Sigmoid colon (tissue), 7 donors: ENCODE data around the gene GTF3C2. TPM values are rescaled to one million over a fixed set of nuclear protein-coding genes. Genes with fewer than 3 reads are reported as not detected.

ENCODE experiments used
- DNase-seq: peaks from one replicate; pipeline ENCODE4 v3.0.0-alpha.2; 2019
- H3K27ac ChIP-seq, 4 donors: fragments of 200-600 bp; sonication (generic); one replicate each; pipeline ENCODE4 v1.5.1; 2016 to 2019; ENCODE audit warnings: mild to moderate bottlenecking in 1 of 4
- H3K27me3 ChIP-seq, 3 donors: fragments of 200-600 bp; sonication (generic); one replicate each; pipeline ENCODE4 v1.5.1; 2019; ENCODE audit warnings: mild to moderate bottlenecking in 1 of 3
- H3K36me3 ChIP-seq, 4 donors: fragments of 200-600 bp; sonication (generic); one replicate each; pipeline ENCODE4 v1.5.1; 2016 to 2019
- H3K4me1 ChIP-seq, 4 donors: fragments of 200-600 bp; sonication (generic); one replicate each; pipeline ENCODE4 v1.5.1; 2017 to 2019
- H3K4me3 ChIP-seq, 4 donors: fragments of 200-600 bp; sonication (generic); one replicate each; pipeline ENCODE4 v1.5.1; 2017 to 2019; ENCODE audit warnings: mild to moderate bottlenecking in 2 of 4, moderate library complexity in 1 of 4
- H3K9me3 ChIP-seq, 4 donors: fragments of 200-600 bp in 3 of 4; sonication (generic) in 3 of 4; one replicate each; pipeline versions ENCODE4 v1.5.1 to v1.6.1; 2013 to 2019
- CTCF ChIP-seq, 4 experiments: fragments of 450-650 bp in 3 of 4; fragments of 200-600 bp in 1 of 4; IDR thresholded peaks; one replicate each; pipeline ENCODE4 v1.5.1; 2016 to 2019; ENCODE audit warnings: antibody characterized with exemption in 4 of 4, mild to moderate bottlenecking in 3 of 4, moderate library complexity in 2 of 4
- EP300 ChIP-seq, 4 donors: sonication (generic); formaldehyde crosslinking; IDR thresholded peaks; one replicate each; pipeline ENCODE4 v1.6.1; 2017; ENCODE audit warnings: antibody characterized with exemption in 4 of 4
- POLR2A ChIP-seq, 2 donors: fragments of 450-650 bp; IDR thresholded peaks; one replicate each; pipeline ENCODE4 v1.6.1; 2016; ENCODE audit warnings: antibody characterized with exemption in 2 of 2, mild to moderate bottlenecking in 2 of 2, moderate library complexity in 2 of 2
- POLR2AphosphoS5 ChIP-seq, 4 donors: sonication (generic); formaldehyde crosslinking; IDR thresholded peaks; one replicate each; pipeline ENCODE4 v1.6.1; 2017; ENCODE audit warnings: antibody characterized with exemption in 4 of 4
- WGBS, 2 donors: extraction: QIAGEN DNeasy Blood & Tissue Kit; methylation state at CpG; one replicate each; pipeline ENCODE4 v1.1.7; 2013; 5-methylcytosine and 5-hydroxymethylcytosine counted together
- intact Hi-C: fragments of 100-400 bp; cut with DNase I; formaldehyde crosslinking; loops from one replicate; pipeline ENCODE4 v1.15.1; 2023
- polyA plus RNA-seq, 3 donors: library from polyadenylated mRNA; stranded (reverse); fragments of 200-250 nt; gene quantifications; one replicate each; pipeline ENCODE4 v1.2.3, GENCODE V29; 2013
- total RNA-seq, 4 donors: library from RNA; depleted of rRNA; stranded (reverse); fragments of >200 nt; gene quantifications; one replicate each; pipeline ENCODE4 v1.1.0, GENCODE V29; 2016
- donor health status: healthy with polysubstance abuse.
- donor health status: Bipolar disorder and iron deficiency.
- donor health status: healthy.

Gene GTF3C2
- total and polyA plus RNA-seq, 7 donors = 23.3 to 46.5 (median 29.3) TPM

- peaks cover 43 to 76% (median 46%) of the 10 kb centered on the region in 4 donors for H3K36me3 ChIP-seq
- H3K9me3 ChIP-seq = no peaks in the 10 kb centered on the region
- 1% methylated on average over 35 of the region's 35 CpGs for WGBS, 2 donors
- DNase-seq = peak; percentile 88
- peaks cover 0 to 23% (median 21%) of the 10 kb centered on the region in 4 donors for H3K4me1 ChIP-seq
- peak in 3 of 4 donors; percentile 6 to 49 (median 18) for TF ChIP-seq POLR2AphosphoS5 (IDR thresholded peaks at IDR 0.05)
- no peak for TF ChIP-seq CTCF (IDR thresholded peaks at IDR 0.05)
- TF ChIP-seq EP300 (IDR thresholded peaks at IDR 0.05) = no peak
- H3K27me3 ChIP-seq = no peaks in the 10 kb centered on the region
- H3K27ac ChIP-seq = peak overlapping the region; percentile 84 to 90 (median 88)
- intact Hi-C loops = loop anchor here (1.0 to 2.0 kb wide), 2 partner anchors 10 to 29 kb away; partner anchors contain the start of genes EIF2B4, PPM1G and SNX17
- H3K4me3 ChIP-seq = peak overlapping the region; percentile 51 to 87 (median 72)
Measured at GRCh38 chr2:27379836-27380625, 23.5 kb upstream of the GTF3C2 start.

GRCh38 chr2:27379383-27379835 is 22.8 kb upstream of the GTF3C2 start:
- 45 to 78% methylated on average over 2 of the region's 2 CpGs for WGBS, 2 donors
- no peaks in the 10 kb centered on the region for H3K9me3 ChIP-seq
- H3K27ac ChIP-seq = peak overlapping the region; percentile 84 to 90 (median 88)
- no peak for DNase-seq
- H3K4me3 ChIP-seq = peak overlapping the region in 3 of 4 donors; percentile 67 to 87 (median 76)
- peaks cover 43 to 76% (median 47%) of the 10 kb centered on the region in 4 donors for H3K36me3 ChIP-seq
- H3K4me1 ChIP-seq = peaks cover 0 to 23% (median 21%) of the 10 kb centered on the region in 4 donors
- H3K27me3 ChIP-seq = no peaks in the 10 kb centered on the region
- intact Hi-C loops = no loop called here
- no peak for TF ChIP-seq EP300 (IDR thresholded peaks at IDR 0.05)
- no peak for TF ChIP-seq CTCF (IDR thresholded peaks at IDR 0.05)
- no peak for TF ChIP-seq POLR2AphosphoS5 (IDR thresholded peaks at IDR 0.05)
- no peak for TF ChIP-seq POLR2A (IDR thresholded peaks at IDR 0.05)

- 88 to 93% methylated on average over 9 of the region's 9 CpGs for WGBS, 2 donors
- TF ChIP-seq EP300 (IDR thresholded peaks at IDR 0.05) (no peak), POLR2AphosphoS5 (IDR thresholded peaks at IDR 0.05) (no peak), CTCF (IDR thresholded peaks at IDR 0.05) (no peak), POLR2A (IDR thresholded peaks at IDR 0.05) (no peak)
- no peak overlapping the region for H3K4me3 ChIP-seq
- no peaks in the 10 kb centered on the region for H3K27me3 ChIP-seq
- peaks cover 0 to 23% (median 21%) of the 10 kb centered on the region in 4 donors for H3K4me1 ChIP-seq
- DNase-seq = no peak
- intact Hi-C loops = no loop called here
- H3K27ac ChIP-seq = peak overlapping the region in 3 of 4 donors; percentile 9 to 90 (median 88)
- H3K36me3 ChIP-seq = peaks cover 42 to 76% (median 48%) of the 10 kb centered on the region in 4 donors
- H3K9me3 ChIP-seq = no peaks in the 10 kb centered on the region
Measured at GRCh38 chr2:27378809-27379290, 22.3 kb upstream of the GTF3C2 start.

- Histone ChIP-seq H3K9me3 (no peaks in the 10 kb centered on the region), H3K4me3 (no peak overlapping the region), H3K4me1 (peaks cover 0 to 26% (median 21%) of the 10 kb centered on the region in 4 donors), H3K27me3 (no peaks in the 10 kb centered on the region), H3K27ac (no peak overlapping the region), H3K36me3 (peaks cover 41 to 76% (median 52%) of the 10 kb centered on the region in 4 donors)
- no peak for TF ChIP-seq EP300 (IDR thresholded peaks at IDR 0.05)
- no peak for TF ChIP-seq POLR2A (IDR thresholded peaks at IDR 0.05)
- no peak for TF ChIP-seq CTCF (IDR thresholded peaks at IDR 0.05)
- TF ChIP-seq POLR2AphosphoS5 (IDR thresholded peaks at IDR 0.05) = no peak
- intact Hi-C loops = no loop called here
- WGBS, 2 donors = 84 to 89% methylated on average over 29 of the region's 29 CpGs
- DNase-seq = no peak
Measured at GRCh38 chr2:27378096-27378808, 21.7 kb upstream of the GTF3C2 start.
